Subcutaneous preadipocyte (primary cell): ENCODE results near the gene DNAJB9. TPM values are rescaled to one million over a fixed set of nuclear protein-coding genes. Genes with fewer than 3 reads are reported as not detected.

Experiments used
- total RNA-seq: library from RNA; depleted of rRNA; stranded (reverse); fragments of >200 nt; gene quantifications from 2 replicates; pipeline ENCODE4 v1.2.3, GENCODE V29; 2012

DNAJB9 gene
- 11.7 and 12.1 TPM in 2 replicates for total RNA-seq

GRCh38 chr7:108569381-108570145 is at the start of gene DNAJB9, which contains the start of gene THAP5:
Gene DNAJB9 (plus strand): TSS chr7:108569874. CDS start chr7:108571727, 1,853 bp downstream.
Gene THAP5 (minus strand): TSS chr7:108569706. CDS start chr7:108569569, 137 bp downstream.

GRCh38 chr7:108525985-108526767 is 43.5 kb upstream of the DNAJB9 start, which contains the start of gene PNPLA8:
Gene PNPLA8 (minus strand): TSS chr7:108526135. CDS start chr7:108515491, 10,644 bp downstream.

Other genes with a start within 250 kb of the DNAJB9 start
- 0.78 and 11.0 TPM in 2 replicates for gene NRCAM, start 113.4 kb upstream of the DNAJB9 start, total RNA-seq
- 22.3 and 23.1 TPM in 2 replicates for gene PNPLA8, start 43.7 kb upstream of the DNAJB9 start, total RNA-seq
- 15.1 and 18.4 TPM in 2 replicates for gene THAP5, start 168 bp upstream of the DNAJB9 start, total RNA-seq